ENCODE results near the gene PLK3. TPM values are rescaled to one million over a fixed set of nuclear protein-coding genes. Genes with fewer than 3 reads are reported as not detected.
A peak's percentile ranks its signal among the peaks of the same experiment; 100 is the strongest.

The PLK3 gene
- polyA plus RNA-seq, 2 of the 4 experiments (the other 2 are of a cell fraction) = 11.2 to 12.6 TPM

- TF ChIP-seq CBX8 (IDR thresholded peaks at IDR 0.05) (no peak), E2F6 (IDR thresholded peaks at IDR 0.05; ENCODE audit: borderline replicate concordance, low read depth) (no peak), USF2 (IDR thresholded peaks at IDR 0.05) (no peak), JUNB (IDR thresholded peaks at IDR 0.05) (no peak), ESRRA (IDR thresholded peaks at IDR 0.05; ENCODE audit: borderline replicate concordance, low read length) (no peak), CEBPB (IDR thresholded peaks at IDR 0.05) (no peak), ATOH8 (CRISPR knock-in tag; IDR thresholded peaks at IDR 0.05; ENCODE audit: low read depth) (no peak), CHD2 (IDR thresholded peaks at IDR 0.05; ENCODE audit: low read length, partially characterized antibody) (no peak), PBX3 (IDR thresholded peaks at IDR 0.05) (no peak)
Measured at GRCh38 chr1:44777969-44778635, 22.1 kb upstream of the PLK3 start (continued).

- CTCF ChIA-PET = no interaction called here
- H3K4me2 ChIP-seq = peak overlapping the region; percentile 91
- no peak overlapping the region for H3K4me3 ChIP-seq
- FAIRE-seq (no peak), ATAC-seq (no peak), DNase-seq (ENCODE audit: low read depth in 1 of 2, low spot score in 1 of 2) (no peak)
- H3K4me1 ChIP-seq = peaks cover 22% of the 10 kb centered on the region
- no peak overlapping the region for H3K27ac ChIP-seq
- no peaks in the 10 kb centered on the region for H3K9me3 ChIP-seq
- POLR2A ChIA-PET = interaction anchor here (1.1 to 2.3 kb wide), 2 partner anchors 40 to 57 kb away, joined by 3 to 8 read pairs; no protein-coding TSS in a partner anchor
- over 99% methylated on average over 6 of the region's 6 CpGs for WGBS (ENCODE audit: missing lambda C conversion rate)
- TF ChIP-seq RCOR1 (IDR thresholded peaks at IDR 0.05; ENCODE audit: low read depth, low read length) (no peak), GATA3 (IDR thresholded peaks at IDR 0.05; ENCODE audit: borderline replicate concordance) (no peak), KDM1A (IDR thresholded peaks at IDR 0.05; ENCODE audit: low read depth) (no peak), JUN (IDR thresholded peaks at IDR 0.05) (0 out of 5 replicates have a peak, but pooled peaks of 1 of the 2 experiments have one; percentile 18), POLR2AphosphoS2 (conservative IDR thresholded peaks at IDR 0.05; ENCODE audit: low read length) (peak; percentile 69; the same call in 1 of the 2 replicates), RAD21 (conservative IDR thresholded peaks at IDR 0.05 in 1 of 2, IDR thresholded peaks at IDR 0.05 in 1 of 2) (no peak), FOXS1 (CRISPR knock-in tag; IDR thresholded peaks at IDR 0.05) (no peak), CHD2 (IDR thresholded peaks at IDR 0.05; ENCODE audit: low read length, partially characterized antibody) (no peak)
Measured at GRCh38 chr1:44778705-44779576, 21.2 kb upstream of the PLK3 start.

- Histone ChIP-seq H3K4me2 (no peak overlapping the region), H3K4me3 (no peak overlapping the region), H3K27ac (no peak overlapping the region), H3K4me1 (peaks cover 26% of the 10 kb centered on the region), H3K9me3 (no peaks in the 10 kb centered on the region)
- TF ChIP-seq GATA3 (IDR thresholded peaks at IDR 0.05; ENCODE audit: borderline replicate concordance) (no peak), MAFK (IDR thresholded peaks at IDR 0.05; ENCODE audit: partially characterized antibody) (no peak), HOXB5 (CRISPR knock-in tag; IDR thresholded peaks at IDR 0.05) (no peak), TFCP2L1 (CRISPR knock-in tag; IDR thresholded peaks at IDR 0.05) (0 out of 2 replicates have a peak, but pooled peaks have one; percentile 43)
- ChIA-PET CTCF (interaction anchor here (0.7 to 1.8 kb wide), 4 partner anchors 10 to 37 kb away, joined by 3 to 4 read pairs (median 4); partner anchors contain the start of gene PLK3), POLR2A (interaction anchor here (1.4 to 2.3 kb wide), 2 partner anchors 13 to 59 kb away, joined by 4 to 8 read pairs; no protein-coding TSS in a partner anchor)
- DNase-seq (ENCODE audit: low read depth in 1 of 2, low spot score in 1 of 2) (no peak), ATAC-seq (no peak), FAIRE-seq (no peak)
- WGBS (ENCODE audit: missing lambda C conversion rate) = 96% methylated on average over 14 of the region's 14 CpGs
Measured at GRCh38 chr1:44780583-44781121, 19.5 kb upstream of the PLK3 start.
